Stimulated activated CD8-positive, alpha-beta memory T cell treated with anti-CD3 and anti-CD28 coated beads, Interleukin-7, amount 100 ng/mL, for 4 hours (primary cell): Measurements from ENCODE around the gene ZNF503.
"Not testable (repeated sequence)": the region's sequence is repeated elsewhere in the genome, so short reads cannot be mapped to it uniquely, and the experiment has no call there.

ENCODE experiments used
- DNase-seq, 2 donors: peaks; one replicate each; pipeline ENCODE4 v3.0.0-alpha.2; 2020; ENCODE audit warnings: low read depth in 2 of 2

The ZNF503 gene

GRCh38 chr10:75395066-75395931, 6.3 kb downstream of the ZNF503 start:
- DNase-seq, result no peak

- DNase-seq, result no peak
These were observed 7.3 kb downstream of the ZNF503 start for GRCh38 chr10:75394221-75394620.

GRCh38 chr10:75392744-75393143, 8.8 kb downstream of the ZNF503 start:
- no peak for DNase-seq

GRCh38 chr10:75392271-75392670, 9.3 kb downstream of the ZNF503 start:
- no peak for DNase-seq

GRCh38 chr10:75390178-75390577, 11.4 kb downstream of the ZNF503 start:
- no peak for DNase-seq

GRCh38 chr10:75388082-75388481, 13.5 kb downstream of the ZNF503 start:
- no peak for DNase-seq

GRCh38 chr10:75386128-75386527, 15.4 kb downstream of the ZNF503 start:
- no peak for DNase-seq

GRCh38 chr10:75379817-75380216, 21.7 kb downstream of the ZNF503 start:
- DNase-seq, result no peak

- DNase-seq, result no peak
These were observed 22.3 kb downstream of the ZNF503 start for GRCh38 chr10:75379212-75379724.

- no peak for DNase-seq
These were observed 23.2 kb downstream of the ZNF503 start for GRCh38 chr10:75378379-75378778.

- no peak for DNase-seq
These were observed 23.7 kb downstream of the ZNF503 start for GRCh38 chr10:75377869-75378268.

- no peak for DNase-seq
These were observed 25.7 kb downstream of the ZNF503 start for GRCh38 chr10:75375838-75376237.

GRCh38 chr10:75371010-75371409, 30.6 kb downstream of the ZNF503 start:
- no peak for DNase-seq

- DNase-seq, result not testable (repeated sequence)
These were observed 31.7 kb downstream of the ZNF503 start for GRCh38 chr10:75369838-75370237.

GRCh38 chr10:75367901-75368300, 33.7 kb downstream of the ZNF503 start:
- DNase-seq, result no peak

- DNase-seq, result no peak
These were observed 34.5 kb downstream of the ZNF503 start for GRCh38 chr10:75367021-75367487.

- DNase-seq, result no peak
These were observed 38.1 kb downstream of the ZNF503 start for GRCh38 chr10:75363431-75363830.

GRCh38 chr10:75359876-75360275, 41.7 kb downstream of the ZNF503 start:
- not testable (repeated sequence) for DNase-seq

GRCh38 chr10:75358835-75359421, 42.6 kb downstream of the ZNF503 start:
- DNase-seq, result no peak

GRCh38 chr10:75358132-75358531, 43.4 kb downstream of the ZNF503 start:
- DNase-seq, result no peak

- no peak for DNase-seq
These were observed 44.1 kb downstream of the ZNF503 start for GRCh38 chr10:75357500-75357899.

GRCh38 chr10:75356484-75356883, 45.1 kb downstream of the ZNF503 start:
- DNase-seq, result no peak

- no peak for DNase-seq
These were observed 45.9 kb downstream of the ZNF503 start for GRCh38 chr10:75355706-75356105.
